NT2/D1 (cell line): ENCODE results near the gene IMPA2.

ENCODE experiments used
- DNase-seq: peaks from one replicate; pipeline ENCODE4 v3.0.0-alpha.2; 2011; ENCODE audit warnings: low read depth, low spot score
- H3K27me3 ChIP-seq: 2 replicates; pipeline ENCODE4 v1.6.0; 2011; ENCODE audit warnings: mild to moderate bottlenecking; ENCODE audit not compliant: insufficient read length, insufficient read depth
- H3K36me3 ChIP-seq: 2 replicates; pipeline ENCODE4 v1.6.1; 2011; ENCODE audit warnings: mild to moderate bottlenecking, low read length, mixed read lengths; ENCODE audit not compliant: insufficient read depth, insufficient read length
- H3K4me1 ChIP-seq: 2 replicates; pipeline ENCODE4 v1.5.1; 2011; ENCODE audit not compliant: insufficient read depth, insufficient read length
- H3K4me3 ChIP-seq: 2 replicates; pipeline ENCODE4 v1.5.1; 2011; ENCODE audit warnings: low read depth; ENCODE audit not compliant: insufficient read length
- H3K9ac ChIP-seq: 2 replicates; pipeline ENCODE4 v1.6.0; 2011; ENCODE audit warnings: low read depth; ENCODE audit not compliant: insufficient read length
- H3K9me3 ChIP-seq: 2 replicates; pipeline ENCODE4 v1.5.1; 2011; ENCODE audit warnings: mild to moderate bottlenecking, low read length; ENCODE audit not compliant: insufficient read depth
- SUZ12 ChIP-seq: IDR thresholded peaks from 2 replicates; pipeline ENCODE4 v1.6.1; 2011; ENCODE audit not compliant: insufficient read length, insufficient read depth; ENCODE audit errors: extremely low read depth
- YY1 ChIP-seq: IDR thresholded peaks from 2 replicates; pipeline ENCODE4 v1.6.1; 2011; ENCODE audit not compliant: insufficient read length, insufficient read depth
- ZNF274 ChIP-seq: IDR thresholded peaks from 2 replicates; pipeline ENCODE4 v1.6.1; 2011; ENCODE audit warnings: mild to moderate bottlenecking, low read depth, low read length

IMPA2 gene

DNA sequence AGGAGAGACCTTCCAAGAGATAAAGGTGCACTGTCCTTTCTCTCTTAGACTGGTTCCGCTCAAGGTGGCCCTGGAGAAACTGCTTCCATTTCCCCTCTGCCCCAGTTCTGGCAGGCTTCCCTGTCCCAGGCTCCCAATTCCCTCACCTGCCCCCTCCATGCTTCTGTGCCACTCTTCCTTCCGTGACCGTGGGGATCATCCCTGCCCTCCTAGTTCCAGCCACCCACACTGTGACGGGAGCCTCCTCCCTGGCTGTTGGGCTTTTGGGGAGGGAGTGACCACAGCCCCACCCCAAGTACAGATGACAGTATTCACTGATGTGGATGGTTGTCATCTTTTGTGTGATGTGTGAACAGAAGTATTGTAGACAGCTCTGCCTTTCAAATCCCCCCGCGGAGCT lies 2.8 kb downstream of the IMPA2 start:
- no peak overlapping the region for H3K9ac ChIP-seq
- TF ChIP-seq ZNF274 (no peak), YY1 (no peak), SUZ12 (no peak)
- H3K9me3 ChIP-seq: no peaks in the 10 kb centered on the region
- no peak for DNase-seq
- no peak overlapping the region for H3K4me3 ChIP-seq
- no peaks in the 10 kb centered on the region for H3K27me3 ChIP-seq
- peaks cover 7% of the 10 kb centered on the region for H3K4me1 ChIP-seq
- H3K36me3 ChIP-seq: peaks cover 13% of the 10 kb centered on the region

DNA sequence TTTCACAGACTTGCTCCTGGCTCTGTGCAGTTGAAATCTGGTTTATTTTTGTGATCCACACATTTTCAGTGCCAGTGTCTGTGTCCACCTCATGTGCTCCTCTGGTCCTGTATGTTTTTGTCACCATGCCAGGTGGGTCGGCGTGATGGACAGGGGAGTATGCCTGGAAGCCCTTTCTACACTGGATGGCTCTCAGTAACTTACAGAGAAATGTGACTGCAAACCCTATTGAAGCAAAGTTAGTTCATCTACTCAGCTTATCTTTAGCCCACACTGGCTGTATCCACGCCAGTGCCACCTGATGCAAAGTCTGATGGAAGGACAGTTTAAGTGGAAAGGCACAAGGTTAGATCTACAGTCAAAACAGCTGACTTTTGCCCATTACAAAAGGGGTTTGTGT lies 4.3 kb downstream of the IMPA2 start:
- Histone ChIP-seq H3K4me1 (peaks cover 14% of the 10 kb centered on the region), H3K9ac (no peak overlapping the region), H3K36me3 (peaks cover 13% of the 10 kb centered on the region), H3K9me3 (no peaks in the 10 kb centered on the region), H3K27me3 (no peaks in the 10 kb centered on the region), H3K4me3 (no peak overlapping the region)
- DNase-seq: no peak
- TF ChIP-seq SUZ12 (no peak), ZNF274 (no peak), YY1 (no peak)

DNA sequence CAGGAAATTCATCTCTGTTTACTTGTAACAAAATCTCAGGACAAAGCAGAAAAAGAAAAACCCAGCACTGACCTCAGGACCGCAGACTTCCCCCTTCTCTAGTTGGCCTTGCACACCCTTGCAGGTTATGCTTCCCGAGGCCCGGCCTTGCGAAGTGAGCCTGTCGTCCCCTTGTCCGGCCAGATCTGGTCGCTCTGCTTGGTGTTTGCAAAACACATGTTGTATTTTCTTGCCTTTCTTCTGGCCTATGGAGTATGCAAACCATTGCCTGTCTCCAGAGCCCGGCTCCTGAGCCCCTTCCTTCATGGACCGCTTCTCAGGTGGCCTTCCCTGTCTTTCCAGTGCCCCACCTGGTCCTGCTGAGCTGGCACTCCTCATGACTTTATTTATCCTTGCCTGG lies 4.8 kb downstream of the IMPA2 start:
- Histone ChIP-seq H3K36me3 (peaks cover 13% of the 10 kb centered on the region), H3K4me1 (peaks cover 14% of the 10 kb centered on the region), H3K4me3 (no peak overlapping the region), H3K27me3 (no peaks in the 10 kb centered on the region), H3K9me3 (no peaks in the 10 kb centered on the region), H3K9ac (no peak overlapping the region)
- no peak for DNase-seq
- TF ChIP-seq ZNF274 (no peak), YY1 (no peak), SUZ12 (no peak)

DNA sequence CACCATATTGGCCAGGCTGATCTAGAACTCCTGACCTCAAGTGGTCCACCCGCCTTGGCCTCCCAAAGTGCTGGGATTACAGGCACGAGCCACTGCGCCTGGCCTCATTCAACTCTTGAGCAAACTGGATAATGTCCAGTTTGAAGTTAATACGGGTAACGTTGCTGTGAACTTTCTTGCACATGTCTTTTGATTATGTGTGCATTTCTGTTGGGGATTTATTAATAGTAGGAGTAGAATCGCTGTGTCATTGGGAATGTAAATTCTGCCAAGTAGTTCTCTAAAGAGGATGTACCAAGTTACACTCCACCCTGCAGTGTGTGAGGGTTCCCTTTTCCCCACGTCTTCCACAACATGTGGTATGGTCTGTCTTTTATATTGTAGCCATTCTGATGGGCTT lies 6.2 kb downstream of the IMPA2 start:
- Histone ChIP-seq H3K9me3 (no peaks in the 10 kb centered on the region), H3K4me3 (no peak overlapping the region), H3K4me1 (peaks cover 14% of the 10 kb centered on the region), H3K27me3 (no peaks in the 10 kb centered on the region), H3K36me3 (peaks cover 13% of the 10 kb centered on the region), H3K9ac (no peak overlapping the region)
- TF ChIP-seq YY1 (no peak), SUZ12 (no peak), ZNF274 (no peak)
- no peak for DNase-seq

DNA sequence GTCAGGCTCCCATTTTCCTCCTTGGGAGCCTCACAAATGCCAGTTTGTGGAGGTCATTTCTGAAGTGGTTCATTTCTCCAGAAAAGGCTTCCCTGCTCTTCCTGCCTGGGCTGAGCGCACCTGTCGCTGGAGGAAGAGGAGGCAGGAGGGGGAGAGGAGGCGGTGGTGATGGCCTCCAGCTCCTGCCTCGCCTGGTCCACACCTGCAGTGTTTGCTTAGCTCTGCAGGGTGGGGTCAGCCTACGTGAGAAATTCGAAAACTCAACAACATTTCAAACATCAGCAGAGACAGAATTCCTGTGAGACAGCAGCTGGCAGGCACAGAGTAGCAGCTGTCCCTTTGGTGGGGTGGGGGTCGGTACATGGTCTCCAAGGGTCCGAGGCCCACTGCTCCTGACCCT lies 7.9 kb downstream of the IMPA2 start:
- peaks cover 11% of the 10 kb centered on the region for H3K4me1 ChIP-seq
- no peaks in the 10 kb centered on the region for H3K9me3 ChIP-seq
- H3K36me3 ChIP-seq: peaks cover 16% of the 10 kb centered on the region
- DNase-seq: no peak
- H3K27me3 ChIP-seq: no peaks in the 10 kb centered on the region
- H3K4me3 ChIP-seq: no peak overlapping the region
- no peak for TF ChIP-seq YY1
- no peak for TF ChIP-seq ZNF274
- no peak for TF ChIP-seq SUZ12
- H3K9ac ChIP-seq: peak overlapping the region; percentile 21

DNA sequence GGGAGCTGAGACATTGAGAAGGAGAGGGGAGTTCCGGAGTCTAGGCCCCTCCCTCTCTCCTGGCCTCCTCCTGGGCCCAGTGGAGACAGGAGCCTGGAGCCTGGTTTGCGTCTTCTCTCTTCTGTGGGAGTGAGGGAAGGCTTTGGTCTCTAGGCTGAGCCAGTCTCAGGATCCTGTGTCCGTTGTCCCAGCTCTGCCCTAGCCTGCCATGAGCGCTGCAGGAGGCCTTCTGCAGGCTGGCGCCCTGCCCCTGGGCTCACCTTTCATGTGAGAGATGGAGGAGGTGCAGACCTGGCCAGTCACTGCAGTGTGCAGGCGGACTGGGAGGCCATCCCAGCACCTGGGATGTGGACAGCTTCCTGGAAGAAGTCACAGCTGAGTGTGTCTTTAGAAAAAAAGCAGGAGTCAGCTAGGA lies 8.7 kb downstream of the IMPA2 start:
- TF ChIP-seq ZNF274 (no peak), YY1 (no peak), SUZ12 (no peak)
- no peaks in the 10 kb centered on the region for H3K9me3 ChIP-seq
- H3K27me3 ChIP-seq: no peaks in the 10 kb centered on the region
- H3K36me3 ChIP-seq: peaks cover 15% of the 10 kb centered on the region
- DNase-seq: no peak
- H3K4me1 ChIP-seq: peaks cover 15% of the 10 kb centered on the region
- H3K9ac ChIP-seq: peak overlapping the region; percentile 21
- H3K4me3 ChIP-seq: no peak overlapping the region

DNA sequence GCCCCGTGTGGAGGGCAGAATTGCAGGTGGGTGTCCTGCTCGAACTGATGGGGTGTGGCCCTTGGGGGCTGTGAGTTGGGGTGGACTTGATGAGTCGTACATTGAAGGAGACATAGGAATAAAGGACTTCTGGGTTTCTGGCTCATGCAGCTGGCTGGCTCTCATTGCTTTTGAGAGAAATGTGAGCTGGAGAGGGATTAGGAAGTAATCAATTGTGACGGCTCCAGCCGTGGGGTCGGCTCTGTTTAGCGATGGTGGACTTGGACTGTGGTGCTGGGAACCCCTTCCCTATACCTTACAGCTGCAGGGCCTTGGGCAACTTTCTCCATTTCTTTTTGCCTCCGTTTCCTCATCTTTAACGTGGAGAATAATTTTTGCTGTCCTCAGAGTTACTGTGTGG lies 9.2 kb downstream of the IMPA2 start:
- TF ChIP-seq ZNF274: no peak
- TF ChIP-seq YY1: no peak
- TF ChIP-seq SUZ12: no peak
- DNase-seq: no peak
- no peaks in the 10 kb centered on the region for H3K9me3 ChIP-seq
- H3K9ac ChIP-seq: no peak overlapping the region
- peaks cover 15% of the 10 kb centered on the region for H3K4me1 ChIP-seq
- no peak overlapping the region for H3K4me3 ChIP-seq
- H3K36me3 ChIP-seq: peaks cover 12% of the 10 kb centered on the region
- H3K27me3 ChIP-seq: no peaks in the 10 kb centered on the region
